Stimulated activated CD8-positive, alpha-beta memory T cell treated with anti-CD3 and anti-CD28 coated beads, Interleukin-7, amount 100 ng/mL, for 24 hours (primary cell): Measurements from ENCODE around the gene ACAN.

Experiments used
- DNase-seq: peaks from one replicate; pipeline ENCODE4 v3.0.0-alpha.2; 2020; ENCODE audit warnings: low read depth

ACAN gene

DNA sequence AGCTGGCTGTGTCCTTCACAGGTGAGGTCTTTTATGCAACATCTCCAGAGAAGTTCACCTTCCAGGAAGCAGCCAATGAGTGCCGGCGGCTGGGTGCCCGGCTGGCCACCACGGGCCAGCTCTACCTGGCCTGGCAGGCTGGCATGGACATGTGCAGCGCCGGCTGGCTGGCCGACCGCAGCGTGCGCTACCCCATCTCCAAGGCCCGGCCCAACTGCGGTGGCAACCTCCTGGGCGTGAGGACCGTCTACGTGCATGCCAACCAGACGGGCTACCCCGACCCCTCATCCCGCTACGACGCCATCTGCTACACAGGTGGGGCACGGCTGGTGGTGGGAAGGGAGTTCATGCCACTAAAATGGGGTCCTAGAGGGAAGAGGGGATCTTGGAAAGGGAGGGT lies 40.1 kb downstream of the ACAN start:
- DNase-seq: no peak

DNA sequence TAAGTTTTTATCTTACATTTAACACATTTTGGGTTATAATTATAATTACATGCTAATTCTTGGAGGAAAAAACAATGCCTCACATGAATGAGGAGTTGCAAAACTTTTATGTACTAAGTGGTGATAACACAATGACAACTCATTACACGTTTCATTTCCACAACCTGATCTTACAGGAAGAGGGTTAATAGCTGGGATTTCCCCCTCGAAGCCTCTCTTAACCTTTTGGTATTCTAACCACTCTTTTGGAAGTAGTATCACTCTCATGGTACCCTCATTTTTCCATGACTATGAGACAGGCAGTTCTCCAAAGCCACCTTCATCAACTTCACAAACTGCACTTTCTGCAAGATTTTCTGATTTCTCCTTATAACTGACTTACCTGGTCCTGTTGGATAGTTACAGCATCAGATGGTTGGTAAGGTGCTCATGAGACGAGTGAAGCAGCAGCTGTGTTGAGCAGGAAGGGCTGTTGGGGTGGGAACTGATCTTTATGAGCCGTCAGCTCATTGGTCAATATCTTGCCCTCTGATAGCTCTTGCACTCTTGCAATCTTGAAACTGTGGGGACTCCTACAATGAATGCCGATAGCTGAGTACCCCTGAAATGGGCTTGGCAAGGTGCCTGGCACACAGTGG lies 41.6 kb downstream of the ACAN start:
- DNase-seq: no peak

DNA sequence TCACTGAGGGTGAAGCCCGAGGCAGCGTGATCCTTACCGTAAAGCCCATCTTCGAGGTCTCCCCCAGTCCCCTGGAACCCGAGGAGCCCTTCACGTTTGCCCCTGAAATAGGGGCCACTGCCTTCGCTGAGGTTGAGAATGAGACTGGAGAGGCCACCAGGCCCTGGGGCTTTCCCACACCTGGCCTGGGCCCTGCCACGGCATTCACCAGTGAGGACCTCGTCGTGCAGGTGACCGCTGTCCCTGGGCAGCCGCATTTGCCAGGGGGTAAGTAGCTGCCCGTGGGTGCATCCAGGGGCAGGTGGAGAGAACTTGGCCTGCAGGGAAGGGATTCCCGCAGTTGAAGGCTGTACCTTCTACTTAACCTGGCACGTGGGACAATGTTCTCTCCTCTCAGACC lies 42.4 kb downstream of the ACAN start:
- no peak for DNase-seq

DNA sequence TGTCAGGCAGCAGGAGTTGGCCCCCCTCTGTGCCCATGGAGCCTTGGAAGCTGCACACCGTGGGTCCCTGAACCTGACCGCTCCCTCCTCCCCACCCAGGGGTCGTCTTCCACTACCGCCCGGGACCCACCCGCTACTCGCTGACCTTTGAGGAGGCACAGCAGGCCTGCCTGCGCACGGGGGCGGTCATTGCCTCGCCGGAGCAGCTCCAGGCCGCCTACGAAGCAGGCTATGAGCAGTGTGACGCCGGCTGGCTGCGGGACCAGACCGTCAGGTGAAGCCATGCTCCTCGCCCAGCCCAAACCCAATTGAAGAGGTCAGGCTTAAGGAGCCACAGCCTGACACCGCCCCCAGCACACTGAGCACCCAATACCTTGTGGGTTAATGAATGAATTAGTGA lies 43.9 kb downstream of the ACAN start:
- DNase-seq: no peak

DNA sequence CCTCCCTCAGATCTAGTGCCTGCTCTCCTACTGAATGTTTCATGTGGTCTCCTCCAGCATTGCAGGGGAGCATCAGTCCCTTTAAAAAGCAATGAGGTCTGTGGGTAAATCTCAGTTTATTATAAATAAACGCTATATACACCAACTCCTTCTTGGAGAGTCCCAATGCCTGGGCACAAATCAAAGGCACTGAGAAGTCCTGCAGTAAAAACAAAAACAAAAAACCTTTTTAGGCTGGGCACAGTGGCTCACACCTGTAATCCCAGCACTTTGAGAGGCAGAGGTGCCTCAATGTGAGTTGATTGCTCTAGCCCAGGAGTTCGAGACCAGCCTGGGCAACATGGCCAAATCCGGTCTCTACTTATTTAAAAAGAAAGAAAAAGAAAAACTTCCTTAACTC lies 45.0 kb downstream of the ACAN start:
- no peak for DNase-seq

DNA sequence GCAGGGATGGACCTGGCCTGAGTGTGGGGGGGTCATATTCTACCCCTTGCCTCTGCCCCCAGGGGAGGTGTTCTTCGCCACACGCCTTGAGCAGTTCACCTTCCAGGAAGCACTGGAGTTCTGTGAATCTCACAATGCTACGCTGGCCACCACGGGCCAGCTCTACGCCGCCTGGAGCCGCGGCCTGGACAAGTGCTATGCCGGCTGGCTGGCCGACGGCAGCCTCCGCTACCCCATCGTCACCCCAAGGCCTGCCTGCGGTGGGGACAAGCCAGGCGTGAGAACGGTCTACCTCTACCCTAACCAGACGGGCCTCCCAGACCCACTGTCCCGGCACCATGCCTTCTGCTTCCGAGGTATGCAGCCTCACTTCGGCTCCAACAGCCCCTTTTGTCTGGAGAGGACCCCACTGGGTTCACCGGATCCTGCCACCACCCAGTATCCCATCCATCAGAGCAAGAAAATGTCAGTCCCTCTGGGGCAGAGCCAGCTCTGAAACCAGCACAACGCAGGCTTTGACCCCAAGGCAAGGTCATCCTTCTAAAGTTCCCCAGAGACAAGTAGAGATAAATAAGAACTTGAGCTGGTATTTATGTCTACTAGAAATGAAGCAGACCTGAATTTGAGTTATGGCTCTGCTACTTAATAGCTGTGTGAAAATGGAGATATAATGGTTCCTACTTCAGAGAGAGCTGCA lies 46.3 kb downstream of the ACAN start:
- DNase-seq: no peak

DNA sequence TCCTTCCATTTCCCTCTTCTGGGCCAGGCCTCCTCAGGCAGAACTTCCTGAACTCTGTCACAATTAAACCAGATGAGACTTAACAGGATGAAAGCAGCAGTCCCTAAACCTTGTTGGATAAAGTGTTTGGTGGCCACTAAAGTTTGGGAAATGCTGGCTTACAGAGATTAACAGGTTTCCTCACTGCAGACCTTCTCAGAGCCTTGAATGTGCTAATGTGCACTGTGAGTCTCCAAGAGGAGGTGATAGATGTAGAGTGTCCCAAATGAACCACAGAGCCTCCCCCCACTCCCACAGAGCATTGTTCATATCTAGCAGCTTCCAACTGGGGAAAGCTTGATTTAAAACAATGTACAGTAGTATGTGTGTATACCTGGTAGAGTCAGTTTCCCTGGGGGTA lies 49.2 kb downstream of the ACAN start:
- no peak for DNase-seq

DNA sequence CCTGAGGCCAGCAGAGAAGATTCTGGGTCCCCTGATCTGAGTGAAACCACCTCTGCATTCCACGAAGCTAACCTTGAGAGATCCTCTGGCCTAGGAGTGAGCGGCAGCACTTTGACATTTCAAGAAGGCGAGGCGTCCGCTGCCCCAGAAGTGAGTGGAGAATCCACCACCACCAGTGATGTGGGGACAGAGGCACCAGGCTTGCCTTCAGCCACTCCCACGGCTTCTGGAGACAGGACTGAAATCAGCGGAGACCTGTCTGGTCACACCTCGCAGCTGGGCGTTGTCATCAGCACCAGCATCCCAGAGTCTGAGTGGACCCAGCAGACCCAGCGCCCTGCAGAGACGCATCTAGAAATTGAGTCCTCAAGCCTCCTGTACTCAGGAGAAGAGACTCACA lies 55.7 kb downstream of the ACAN start:
- DNase-seq: no peak

DNA sequence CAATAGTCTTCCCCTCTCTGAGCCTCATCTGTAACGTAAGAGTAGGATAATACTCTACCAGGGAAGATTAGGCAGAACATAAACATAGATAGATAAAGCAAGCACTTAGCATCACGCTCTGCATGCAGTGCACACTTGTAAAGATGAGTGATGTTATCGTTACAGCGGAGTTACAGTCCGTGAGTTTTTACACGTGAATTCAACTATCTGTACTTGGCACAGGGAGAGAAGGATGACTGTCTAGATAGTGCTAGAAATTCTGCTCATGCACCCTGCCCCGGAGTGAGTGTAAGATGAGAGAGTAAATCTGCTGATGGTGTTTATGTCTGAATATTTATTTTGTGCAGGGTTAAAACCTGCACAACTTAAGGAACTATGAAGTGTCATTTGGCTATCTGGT lies 56.3 kb downstream of the ACAN start:
- no peak for DNase-seq

DNA sequence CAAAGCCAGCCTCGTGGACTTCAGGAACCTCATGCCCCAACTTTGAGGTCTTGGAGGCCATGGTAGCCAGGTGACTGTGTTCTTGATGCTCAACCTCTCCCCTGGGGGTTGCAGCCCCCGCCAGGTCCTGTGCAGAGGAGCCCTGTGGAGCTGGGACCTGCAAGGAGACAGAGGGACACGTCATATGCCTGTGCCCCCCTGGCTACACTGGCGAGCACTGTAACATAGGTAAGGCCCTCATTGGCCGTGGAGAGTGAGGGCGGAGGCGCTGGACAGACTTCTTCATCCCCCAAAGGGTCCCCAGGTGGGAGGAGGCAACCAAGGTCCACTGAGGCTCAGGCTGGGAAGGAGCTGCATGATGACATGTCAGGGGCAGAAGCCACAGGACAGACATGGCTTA lies 57.0 kb downstream of the ACAN start:
- DNase-seq: no peak

DNA sequence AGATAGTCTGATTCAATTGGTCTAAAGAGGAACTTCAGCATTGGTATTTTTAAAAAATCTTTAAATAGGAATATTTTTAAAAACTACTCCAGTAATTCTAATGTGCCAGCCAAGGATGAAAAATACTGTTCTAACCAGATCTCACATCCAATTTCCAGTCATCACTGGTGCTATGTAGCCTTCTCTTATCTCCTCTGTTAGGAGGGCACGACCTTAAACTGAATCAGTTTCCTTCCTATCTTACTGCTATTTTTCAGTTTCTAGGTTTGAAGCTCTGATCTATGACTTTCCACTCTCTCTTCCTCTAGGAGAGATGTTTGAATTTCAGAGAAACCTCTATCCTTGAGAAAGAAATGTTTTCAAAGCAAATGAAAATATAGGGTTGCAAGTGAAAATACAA lies 60.2 kb downstream of the ACAN start:
- no peak for DNase-seq

DNA sequence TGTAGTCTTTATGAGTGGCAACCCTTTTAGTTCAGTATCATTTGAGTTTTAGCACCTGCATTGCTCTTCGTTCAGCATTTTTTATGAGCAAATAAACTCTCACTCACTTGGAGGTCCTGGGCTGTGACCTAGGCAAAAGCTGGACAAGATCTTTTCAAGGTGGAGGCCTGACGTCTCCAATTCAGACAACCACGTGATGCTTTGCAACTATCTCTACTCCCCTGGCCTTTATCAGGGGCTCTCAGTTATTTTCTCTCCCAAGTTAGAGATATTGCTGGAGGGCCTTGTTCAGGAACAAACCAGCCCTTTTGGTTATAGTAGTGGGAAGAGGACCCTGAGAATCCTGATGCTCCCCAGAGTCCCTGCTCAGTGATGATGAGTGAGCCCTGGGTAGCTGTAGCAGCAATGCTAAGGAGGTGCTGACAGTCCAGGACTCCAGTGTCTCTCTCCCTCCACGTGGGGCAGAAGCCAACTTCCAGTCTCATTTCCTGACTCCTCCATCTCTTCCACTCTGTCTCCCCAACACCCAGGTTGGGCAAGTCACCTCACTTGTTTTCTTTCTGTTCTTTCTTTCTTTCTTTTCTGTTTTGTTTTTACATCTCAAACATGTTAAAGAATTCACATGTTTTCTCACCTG lies 61.7 kb downstream of the ACAN start:
- DNase-seq: no peak

DNA sequence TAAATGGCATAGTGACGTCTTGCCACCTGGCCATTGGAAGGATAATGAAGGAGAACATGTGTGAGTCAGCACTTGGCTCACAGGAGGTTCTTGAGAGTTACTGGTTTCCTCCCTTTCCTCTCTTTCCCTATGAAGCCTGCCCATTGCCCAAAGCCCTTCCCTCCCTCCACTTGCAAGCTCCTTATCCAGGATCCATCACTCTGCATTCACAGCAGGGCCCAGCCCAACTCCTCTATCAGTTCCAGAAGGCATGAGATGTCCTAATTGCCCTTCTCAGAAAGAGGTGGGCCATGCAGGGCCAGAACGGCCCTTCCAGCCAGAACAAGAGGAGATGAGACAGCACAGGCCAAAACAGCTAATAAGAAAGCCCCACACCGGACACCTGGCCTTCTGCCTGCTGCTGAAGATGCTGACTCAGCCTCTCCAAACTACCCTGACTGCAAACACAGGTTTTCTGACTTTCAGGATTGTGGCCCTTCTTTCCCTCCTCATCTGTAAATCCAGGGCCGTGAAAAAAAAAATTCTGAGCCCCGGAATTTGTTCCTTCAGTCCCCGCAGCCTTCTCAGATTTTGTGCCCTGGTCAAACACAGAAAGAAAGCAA lies 62.4 kb downstream of the ACAN start:
- no peak for DNase-seq

DNA sequence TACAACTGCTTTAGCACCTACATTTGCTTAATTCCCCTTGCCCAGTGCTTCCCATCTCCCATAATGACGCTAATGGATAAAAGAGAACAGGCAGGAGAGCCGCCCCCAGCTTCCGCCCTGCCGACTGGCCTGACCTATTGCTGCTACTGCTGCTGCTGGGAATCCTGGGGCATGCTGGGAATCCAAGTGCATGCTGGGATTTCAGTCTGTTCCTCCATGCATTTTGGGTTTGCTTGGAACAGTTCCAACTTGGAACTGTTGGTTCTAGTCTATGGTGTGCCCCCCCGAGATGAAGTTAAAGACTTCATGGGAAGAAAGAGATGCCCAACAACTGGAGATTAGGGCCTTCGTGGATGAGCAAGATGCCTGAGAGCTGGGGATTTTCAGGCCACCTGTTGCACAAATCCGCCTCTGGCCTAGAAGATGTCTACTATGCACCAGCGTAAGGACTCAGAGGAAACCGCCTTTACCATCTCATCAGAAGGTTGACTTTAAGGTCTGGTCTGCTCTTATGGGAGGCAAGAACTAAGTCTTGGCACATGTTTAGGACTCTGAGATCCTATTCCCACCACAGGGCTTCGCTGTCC lies 63.2 kb downstream of the ACAN start:
- DNase-seq: no peak

DNA sequence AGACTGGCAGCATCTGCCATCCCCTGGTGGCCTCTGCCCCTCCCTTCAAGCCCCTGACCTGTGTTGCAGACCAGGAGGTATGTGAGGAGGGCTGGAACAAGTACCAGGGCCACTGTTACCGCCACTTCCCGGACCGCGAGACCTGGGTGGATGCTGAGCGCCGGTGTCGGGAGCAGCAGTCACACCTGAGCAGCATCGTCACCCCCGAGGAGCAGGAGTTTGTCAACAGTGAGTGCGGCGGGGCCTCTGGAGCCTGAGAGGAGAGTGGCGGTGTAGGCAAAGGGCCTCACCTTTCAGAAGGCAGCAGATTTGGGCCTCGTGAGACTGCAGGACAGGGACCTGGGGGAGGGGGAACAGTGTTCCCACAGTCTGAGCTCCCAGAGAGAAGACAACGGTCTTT lies 68.1 kb downstream of the ACAN start:
- DNase-seq: no peak

DNA sequence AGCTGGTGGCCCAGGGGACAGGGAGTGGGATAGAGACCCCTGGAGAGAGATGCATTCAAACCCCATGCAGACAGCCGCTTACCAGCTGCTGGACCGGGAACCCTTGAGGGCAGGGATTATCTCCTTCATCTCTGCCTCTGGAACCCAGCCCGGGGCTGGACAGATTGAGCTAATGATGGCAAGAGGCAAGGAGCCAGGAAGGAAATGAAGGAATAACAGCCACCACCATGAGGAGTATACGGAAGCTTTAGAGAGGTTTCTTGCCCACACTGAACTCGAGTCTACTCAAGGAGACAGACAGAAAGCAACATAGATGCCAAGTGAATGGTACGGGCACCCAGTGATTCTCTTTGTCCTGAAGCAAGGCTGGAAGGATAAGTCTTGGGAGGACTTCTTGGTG lies 68.9 kb downstream of the ACAN start:
- no peak for DNase-seq

DNA sequence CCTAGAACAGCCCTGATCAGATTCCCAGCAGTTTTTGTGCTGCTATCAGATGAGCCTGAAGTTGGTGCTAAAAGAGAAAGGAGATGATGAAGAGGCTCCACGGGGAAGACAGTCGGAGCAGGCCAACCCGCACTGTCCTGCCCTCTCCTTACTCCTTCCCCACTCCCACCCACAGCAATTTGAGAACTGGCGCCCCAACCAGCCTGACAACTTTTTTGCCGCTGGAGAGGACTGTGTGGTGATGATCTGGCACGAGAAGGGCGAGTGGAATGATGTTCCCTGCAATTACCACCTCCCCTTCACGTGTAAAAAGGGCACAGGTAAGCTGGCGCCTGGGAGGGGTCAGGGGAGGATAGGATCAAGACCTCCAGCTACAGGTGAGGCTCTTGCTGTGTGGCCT lies 69.5 kb downstream of the ACAN start:
- no peak for DNase-seq

DNA sequence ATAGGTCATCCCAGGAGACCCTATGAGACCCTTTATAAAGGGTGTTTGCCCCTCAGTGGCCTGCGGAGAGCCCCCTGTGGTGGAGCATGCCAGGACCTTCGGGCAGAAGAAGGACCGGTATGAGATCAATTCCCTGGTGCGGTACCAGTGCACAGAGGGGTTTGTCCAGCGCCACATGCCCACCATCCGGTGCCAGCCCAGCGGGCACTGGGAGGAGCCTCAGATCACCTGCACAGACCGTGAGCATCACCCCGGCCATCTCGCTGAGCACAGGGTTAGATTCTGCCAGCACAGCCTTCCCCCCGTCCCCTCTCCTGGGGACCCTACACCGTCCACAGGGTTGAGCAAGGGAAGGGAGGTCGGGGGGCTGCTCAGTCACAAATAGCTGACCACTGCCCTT lies 70.5 kb downstream of the ACAN start:
- DNase-seq: no peak

DNA sequence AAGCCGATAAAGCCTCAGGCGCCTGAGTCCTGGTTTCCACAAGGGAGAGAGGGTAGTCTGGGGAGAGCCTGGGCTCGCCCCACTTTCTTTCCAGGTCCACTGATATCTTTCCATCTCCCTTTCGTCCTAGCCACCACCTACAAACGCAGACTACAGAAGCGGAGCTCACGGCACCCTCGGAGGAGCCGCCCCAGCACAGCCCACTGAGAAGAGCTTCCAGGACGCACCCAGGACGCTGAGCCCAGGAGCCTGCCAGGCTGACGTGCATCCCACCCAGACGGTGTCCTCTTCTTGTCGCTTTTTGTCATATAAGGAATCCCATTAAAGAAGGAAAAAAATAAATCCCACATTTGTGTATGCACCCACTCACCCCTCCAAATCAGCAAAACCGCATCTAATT lies 71.0 kb downstream of the ACAN start:
- DNase-seq: no peak

DNA sequence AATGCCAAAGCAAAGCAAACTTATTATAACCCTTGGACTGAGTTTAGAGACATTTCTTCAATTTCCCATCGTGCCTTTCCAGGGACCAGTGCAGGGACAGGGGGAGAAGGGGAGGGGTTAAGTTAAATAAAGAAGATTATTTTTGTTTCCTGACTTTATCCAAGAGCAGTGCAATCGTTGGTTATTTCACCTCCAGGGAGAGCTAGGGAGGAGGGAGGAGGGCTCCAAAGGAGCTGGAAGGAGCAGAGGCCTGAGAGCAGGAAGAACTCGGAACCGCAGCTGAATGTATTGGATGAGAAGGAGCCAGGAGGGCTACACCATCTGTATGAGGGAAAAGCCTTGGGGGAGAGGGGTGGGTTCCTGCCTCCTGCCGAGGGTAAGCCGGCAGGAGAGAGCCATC lies 71.4 kb downstream of the ACAN start:
- DNase-seq: no peak

DNA sequence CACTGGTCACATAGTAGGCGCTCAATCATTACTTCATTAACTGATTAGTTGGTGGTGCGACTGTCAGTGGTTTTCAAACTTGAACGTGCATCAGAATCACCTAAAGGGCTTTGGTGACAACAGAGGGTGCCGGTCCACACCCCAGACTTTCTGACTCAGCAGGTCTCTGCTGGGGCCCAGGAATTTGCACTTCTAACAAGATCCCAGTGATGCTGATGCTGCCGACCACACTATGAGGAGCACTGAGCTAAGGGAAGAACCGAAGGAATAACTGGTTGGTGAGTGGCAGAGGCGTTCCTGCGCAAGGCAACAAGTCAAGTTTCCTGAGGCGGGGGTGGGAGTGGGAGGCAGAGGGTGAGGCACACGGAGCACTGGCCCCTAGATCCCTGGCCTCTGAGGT lies 73.3 kb downstream of the ACAN start:
- no peak for DNase-seq

DNA sequence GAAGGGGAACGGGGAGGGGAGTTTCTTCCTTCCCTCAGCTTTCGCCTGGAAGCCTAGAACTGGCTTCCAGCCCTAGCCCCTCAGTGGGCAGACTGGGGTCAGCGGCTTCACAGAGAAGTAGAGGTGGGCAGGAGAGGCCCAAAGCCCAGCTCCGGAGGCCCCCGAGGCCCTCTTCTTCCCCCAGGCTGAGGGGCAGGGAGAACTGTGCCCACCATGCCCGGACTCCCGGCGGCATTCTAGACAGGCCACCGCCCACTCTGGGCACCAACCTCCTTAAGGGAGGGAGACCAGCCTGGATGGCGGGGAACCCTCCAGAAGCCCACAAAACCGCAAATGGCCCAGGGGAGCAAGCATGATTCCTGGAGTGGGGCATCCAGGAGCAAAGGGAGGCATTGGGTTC lies 74.2 kb downstream of the ACAN start:
- no peak for DNase-seq

DNA sequence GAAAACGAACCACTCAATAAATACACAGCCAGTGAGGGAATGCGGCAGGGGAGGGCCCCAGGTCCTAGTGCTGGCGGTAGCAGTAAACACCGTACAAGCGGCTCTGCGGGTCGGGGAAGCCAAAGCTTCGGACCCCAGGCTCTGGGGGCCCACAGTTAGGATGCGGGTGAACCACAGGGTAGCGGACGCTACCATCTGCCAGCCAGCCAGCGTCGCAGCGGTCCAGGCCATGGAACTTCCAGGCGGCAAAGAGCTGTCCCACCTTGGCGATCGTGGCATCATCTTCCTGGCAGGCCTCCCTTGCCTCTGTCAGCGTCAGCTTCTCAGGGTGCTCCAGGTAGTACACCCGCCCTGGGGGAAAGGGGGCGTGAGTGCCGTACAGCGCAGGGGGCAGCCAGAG lies 74.7 kb downstream of the ACAN start:
- DNase-seq: no peak
